C4-2B (cell line): ENCODE measurements around the gene HDAC4.

Experiments
- ZFX ChIP-seq: fragments of 450-650 bp; IDR thresholded peaks from 2 replicates; pipeline ENCODE4 v1.6.1; 2017
- TF ChIP-seq, protein P1 (sequence below): fragments of 450-650 bp; conservative IDR thresholded peaks from 2 replicates; pipeline ENCODE4 v1.5.1; 2017; ENCODE audit warnings: mild to moderate bottlenecking

- TF ChIP-seq, protein P1, sequence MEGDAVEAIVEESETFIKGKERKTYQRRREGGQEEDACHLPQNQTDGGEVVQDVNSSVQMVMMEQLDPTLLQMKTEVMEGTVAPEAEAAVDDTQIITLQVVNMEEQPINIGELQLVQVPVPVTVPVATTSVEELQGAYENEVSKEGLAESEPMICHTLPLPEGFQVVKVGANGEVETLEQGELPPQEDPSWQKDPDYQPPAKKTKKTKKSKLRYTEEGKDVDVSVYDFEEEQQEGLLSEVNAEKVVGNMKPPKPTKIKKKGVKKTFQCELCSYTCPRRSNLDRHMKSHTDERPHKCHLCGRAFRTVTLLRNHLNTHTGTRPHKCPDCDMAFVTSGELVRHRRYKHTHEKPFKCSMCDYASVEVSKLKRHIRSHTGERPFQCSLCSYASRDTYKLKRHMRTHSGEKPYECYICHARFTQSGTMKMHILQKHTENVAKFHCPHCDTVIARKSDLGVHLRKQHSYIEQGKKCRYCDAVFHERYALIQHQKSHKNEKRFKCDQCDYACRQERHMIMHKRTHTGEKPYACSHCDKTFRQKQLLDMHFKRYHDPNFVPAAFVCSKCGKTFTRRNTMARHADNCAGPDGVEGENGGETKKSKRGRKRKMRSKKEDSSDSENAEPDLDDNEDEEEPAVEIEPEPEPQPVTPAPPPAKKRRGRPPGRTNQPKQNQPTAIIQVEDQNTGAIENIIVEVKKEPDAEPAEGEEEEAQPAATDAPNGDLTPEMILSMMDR: no peak
- no peak for TF ChIP-seq ZFX
These were observed 19.3 kb upstream of the HDAC4 start for GRCh38 chr2:239420082-239420481.
